NCI-H2171 treated with DMSO at 0.1 percent for 48 hours (cell line): ENCODE measurements around the gene CHMP4A.
"Not testable (repeated sequence)": the region's sequence is repeated elsewhere in the genome, so short reads cannot be mapped to it uniquely, and the experiment has no call there.

Source experiments
- DNase-seq: peaks from one replicate; lab custom pipeline; 2025; lab: John Stamatoyannopoulos, UW

CHMP4A gene

DNA sequence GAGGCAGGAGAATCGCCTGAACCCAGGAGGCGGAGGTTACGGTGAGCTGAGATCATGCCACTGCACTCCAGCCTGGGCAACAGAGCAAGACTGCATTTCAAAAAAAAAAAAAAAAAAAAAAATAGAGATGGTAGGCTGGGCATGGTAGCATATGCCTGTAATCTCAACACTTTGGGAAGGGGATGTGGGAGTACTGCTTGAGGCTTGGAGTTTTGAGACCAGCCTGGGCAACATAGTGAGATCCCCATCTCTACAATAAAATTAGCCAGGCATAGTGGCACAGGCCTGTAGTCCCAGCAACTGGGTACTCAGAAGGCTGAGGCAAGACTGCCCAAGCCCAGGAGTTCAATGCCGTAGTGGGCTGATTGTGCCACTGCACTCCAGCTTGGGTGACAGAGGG is 9.7 kb upstream of the CHMP4A start:
- DNase-seq = not testable (repeated sequence)

DNA sequence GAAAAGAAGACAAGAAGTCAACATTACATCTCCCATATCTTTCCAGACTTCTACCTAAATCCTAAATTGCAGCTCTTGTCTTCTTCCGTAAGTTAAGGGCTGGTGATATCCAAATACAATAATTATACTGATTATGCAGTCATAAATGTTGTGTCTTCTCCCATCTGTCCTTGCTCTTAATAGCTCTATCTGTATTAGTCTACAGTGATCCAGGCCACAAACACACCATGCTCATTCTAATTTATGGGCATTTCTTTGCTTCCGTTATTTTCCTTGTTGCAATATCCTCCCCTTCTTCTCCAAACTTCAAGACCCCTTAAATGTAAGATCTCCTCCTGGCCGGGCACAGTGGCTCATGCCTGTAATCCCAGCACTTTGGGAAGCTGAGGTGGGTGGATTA is 6.2 kb upstream of the CHMP4A start:
- no peak for DNase-seq

DNA sequence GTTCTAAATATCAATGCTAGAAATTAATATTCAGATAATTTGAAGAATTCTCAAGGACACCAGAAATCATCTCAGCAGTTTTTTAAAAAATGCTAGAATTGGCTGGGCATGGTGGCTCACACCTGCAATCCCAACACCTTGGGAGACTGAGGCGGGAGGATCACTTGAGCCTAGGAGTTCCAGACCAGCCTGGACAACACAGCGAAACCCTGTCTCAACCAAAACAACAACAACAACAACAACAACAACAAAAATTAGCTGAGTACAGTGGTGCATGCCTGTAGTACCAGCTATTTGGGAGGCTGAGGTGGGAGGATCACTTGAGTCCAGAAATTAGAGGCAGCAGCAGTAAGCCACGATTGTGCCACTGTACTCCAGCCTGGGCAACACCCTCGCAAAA is 5.8 kb upstream of the CHMP4A start:
- no peak for DNase-seq

DNA sequence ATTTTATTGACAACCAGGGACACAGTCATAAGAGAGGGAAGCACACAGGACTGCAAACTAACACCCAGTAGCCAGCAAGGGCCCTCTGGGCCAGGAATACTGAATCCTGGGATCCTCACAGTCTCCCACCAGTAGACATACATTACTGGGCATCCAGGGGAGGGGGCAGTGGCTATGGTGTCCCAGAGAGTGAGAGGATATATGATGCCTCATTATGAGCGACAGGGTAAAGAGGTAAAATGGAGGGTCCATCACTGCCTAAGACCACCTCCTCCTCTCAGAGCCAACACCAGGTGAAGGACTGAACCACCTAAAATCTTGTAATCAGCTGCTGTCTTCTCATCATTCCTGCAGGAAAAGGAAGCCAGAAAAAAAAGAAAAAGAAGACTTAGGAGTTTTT is 3.6 kb upstream of the CHMP4A start:
- DNase-seq = not testable (repeated sequence)

DNA sequence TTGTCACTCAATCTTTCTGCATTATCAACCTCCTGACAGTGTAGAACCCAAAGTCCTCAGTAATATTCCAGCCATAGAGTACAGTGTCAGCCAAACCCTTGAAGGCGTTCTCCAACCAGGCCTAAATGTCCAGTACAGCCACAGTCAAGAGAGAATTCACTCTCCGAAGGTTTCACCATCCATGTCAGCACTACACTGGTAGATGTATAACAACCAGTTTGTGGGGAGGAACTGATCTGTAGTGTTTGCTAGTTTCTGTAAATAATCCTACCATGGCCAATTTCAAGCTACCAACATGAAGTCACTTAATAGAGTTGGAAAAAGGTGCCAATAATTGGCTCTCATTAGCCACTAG is 3.0 kb upstream of the CHMP4A start:
- DNase-seq = no peak

DNA sequence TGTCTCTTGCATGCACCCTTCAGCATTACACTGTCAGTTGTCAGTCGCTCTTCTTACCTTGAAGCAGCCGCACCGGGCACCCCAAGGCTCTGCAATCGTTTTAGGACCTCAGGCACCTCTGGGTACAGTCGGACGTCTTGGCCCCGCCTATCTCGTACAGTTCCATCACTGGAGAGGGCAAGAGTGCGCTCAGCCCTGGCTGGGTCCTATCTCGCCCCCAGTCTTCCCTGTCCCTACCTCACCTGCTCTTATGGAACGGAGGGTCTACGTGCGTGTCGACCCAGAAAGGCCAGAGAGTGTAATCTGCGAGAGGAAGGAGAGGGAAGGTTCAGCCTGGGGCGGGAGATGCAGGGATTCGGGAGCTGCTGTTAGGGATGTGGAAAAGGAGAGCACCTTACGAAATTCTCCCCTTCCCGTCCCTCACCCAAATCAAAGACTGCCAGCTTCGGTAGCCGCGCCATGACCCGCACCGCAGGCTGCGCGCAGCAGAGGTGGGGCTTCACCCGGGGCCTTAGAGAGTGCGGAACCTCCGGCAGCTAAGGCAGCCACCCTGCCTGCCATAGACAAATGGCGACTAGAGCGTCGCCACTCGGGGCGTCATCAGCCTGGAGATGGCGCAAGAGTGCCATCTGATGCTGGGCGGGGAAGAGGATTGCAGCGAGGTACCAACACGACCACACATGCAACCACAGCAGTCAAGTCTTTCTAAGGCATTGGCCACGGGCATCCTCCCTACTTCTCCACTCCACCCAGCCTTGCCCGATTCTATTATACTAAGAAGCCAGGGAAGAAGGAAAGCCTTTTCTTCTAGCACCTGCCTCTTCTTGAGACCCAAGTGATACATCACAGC is 2.4 kb upstream of the CHMP4A start, which contains the start of gene MDP1:
MDP1 (minus strand) TSS at position 572 of the 850 bp plus-strand sequence; CDS start at position 461, 111 bp downstream.
- peak; percentile 93 for DNase-seq

DNA sequence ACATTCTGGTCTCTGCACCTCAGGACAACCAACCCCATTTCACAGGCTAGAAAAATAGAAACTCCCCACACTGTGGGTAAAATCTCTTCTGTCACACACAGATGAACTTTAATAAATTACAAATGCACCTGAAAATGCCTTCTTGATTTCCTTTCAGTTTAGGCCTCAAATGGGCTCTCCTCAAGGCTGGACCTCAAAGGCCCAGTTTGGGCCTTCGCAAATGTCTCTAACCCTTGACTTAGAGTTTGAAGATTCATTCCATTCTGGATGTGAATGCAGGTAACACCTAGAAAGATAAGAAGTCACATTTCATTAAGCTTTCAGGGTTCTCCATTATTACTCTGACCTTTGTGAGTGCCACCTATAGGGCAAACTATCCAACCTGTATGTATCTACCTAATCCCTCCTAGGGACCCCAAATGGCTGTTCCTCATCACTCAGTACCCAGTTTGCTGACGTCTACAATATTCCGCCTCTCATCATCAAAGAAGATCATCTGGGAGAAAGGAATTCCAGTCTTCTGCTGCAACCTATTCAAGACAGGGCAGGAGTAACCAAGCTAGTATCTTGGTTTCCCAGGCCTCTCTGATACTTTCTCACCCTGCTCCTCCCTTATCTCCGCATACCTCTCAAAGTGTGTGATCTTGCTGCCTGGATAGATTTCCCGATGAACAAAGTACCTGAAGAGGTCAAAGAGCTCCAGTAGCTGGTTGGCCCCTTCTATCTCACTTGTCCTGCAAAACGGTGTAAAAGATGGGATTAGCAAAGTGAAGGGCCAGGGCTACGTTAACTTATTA is 776 bp upstream of the CHMP4A start:
- no peak for DNase-seq

DNA sequence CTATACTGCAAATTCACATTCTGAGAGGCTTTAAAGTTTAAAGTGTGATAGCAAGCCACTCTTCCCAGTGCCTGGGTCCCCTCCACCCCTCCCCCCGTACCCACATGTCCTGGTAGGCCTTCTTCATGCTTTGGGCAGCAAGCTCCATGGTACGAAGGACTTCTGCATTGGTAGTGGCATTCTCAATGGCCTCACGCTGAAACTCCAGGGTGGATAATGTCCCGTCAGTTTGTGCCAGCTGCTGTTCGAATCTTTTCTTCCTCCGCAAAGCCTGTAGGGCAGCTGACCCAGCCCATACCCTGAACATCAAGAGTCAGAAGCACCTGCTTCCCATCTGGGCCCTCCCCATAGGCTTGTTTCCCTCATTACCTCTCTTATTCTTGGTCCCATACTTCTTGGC is 2.0 kb downstream of the CHMP4A start:
- no peak for DNase-seq

DNA sequence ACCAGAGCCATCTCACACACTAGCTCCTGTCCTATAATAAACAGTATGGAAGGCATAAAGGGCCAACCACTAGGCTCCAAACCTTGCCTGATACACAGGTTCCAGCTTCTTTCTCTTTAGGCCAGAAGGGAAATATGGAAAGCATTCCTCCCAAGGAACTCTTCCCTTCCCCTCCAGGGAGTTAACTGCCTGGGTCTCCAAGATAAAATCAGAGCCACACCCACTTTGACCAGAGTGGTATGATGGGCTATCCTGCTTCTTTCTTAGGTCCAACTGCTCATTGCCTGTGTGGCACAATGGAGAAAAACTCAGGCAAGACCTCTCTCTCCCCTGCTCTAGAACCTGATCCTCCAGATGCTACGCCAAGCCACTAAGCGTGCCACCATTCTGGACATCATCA is 5.7 kb downstream of the CHMP4A start:
- DNase-seq = no peak

DNA sequence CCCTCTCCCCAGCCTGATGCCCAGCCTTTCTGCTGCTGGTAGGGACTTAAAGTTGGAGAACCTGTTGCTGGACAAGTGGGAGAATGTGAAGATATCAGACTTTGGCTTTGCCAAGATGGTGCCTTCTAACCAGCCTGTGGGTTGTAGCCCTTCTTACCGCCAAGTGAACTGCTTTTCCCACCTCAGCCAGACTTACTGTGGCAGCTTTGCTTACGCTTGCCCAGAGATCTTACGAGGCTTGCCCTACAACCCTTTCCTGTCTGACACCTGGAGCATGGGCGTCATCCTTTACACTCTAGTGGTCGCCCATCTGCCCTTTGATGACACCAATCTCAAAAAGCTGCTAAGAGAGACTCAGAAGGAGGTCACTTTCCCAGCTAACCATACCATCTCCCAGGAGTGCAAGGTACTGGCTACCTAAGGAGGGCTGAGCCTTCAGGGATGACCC is 6.2 kb downstream of the CHMP4A start:
- DNase-seq = no peak

DNA sequence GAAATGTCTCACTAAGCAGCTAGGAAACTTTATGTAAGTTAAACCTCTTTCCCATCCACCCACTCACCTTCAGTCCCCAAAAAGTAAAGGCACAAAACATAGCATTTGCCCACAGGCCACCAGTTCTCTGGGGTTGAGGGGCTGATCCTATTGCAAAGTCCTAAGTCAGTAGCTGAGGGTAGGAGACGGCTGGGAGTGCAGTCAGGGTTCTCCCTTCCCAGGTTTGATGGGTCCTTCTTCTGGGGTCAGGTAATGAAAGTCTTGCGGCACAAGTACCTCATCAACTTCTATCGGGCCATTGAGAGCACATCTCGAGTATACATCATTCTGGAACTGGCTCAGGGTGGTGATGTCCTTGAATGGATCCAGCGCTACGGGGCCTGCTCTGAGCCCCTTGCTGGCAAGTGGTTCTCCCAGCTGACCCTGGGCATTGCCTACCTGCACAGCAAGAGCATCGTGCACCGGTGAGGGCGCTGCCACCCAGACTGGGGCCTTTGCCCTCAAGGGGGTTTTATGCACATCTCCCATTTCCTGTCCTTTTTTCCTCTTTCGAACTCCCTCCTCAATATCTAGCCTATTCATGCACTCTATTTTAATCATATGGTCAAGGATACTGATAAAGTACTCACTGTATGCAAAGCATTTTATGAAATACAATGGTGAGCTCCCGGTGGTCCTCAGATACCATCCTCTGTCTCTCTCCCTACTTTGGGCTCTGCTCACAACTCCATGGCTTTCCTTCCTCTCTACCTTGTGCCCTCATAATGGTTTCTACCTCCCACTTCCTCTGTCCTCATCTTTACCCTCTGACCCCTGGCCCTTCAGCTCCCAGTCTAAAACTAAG is 6.8 kb downstream of the CHMP4A start:
- no peak for DNase-seq

DNA sequence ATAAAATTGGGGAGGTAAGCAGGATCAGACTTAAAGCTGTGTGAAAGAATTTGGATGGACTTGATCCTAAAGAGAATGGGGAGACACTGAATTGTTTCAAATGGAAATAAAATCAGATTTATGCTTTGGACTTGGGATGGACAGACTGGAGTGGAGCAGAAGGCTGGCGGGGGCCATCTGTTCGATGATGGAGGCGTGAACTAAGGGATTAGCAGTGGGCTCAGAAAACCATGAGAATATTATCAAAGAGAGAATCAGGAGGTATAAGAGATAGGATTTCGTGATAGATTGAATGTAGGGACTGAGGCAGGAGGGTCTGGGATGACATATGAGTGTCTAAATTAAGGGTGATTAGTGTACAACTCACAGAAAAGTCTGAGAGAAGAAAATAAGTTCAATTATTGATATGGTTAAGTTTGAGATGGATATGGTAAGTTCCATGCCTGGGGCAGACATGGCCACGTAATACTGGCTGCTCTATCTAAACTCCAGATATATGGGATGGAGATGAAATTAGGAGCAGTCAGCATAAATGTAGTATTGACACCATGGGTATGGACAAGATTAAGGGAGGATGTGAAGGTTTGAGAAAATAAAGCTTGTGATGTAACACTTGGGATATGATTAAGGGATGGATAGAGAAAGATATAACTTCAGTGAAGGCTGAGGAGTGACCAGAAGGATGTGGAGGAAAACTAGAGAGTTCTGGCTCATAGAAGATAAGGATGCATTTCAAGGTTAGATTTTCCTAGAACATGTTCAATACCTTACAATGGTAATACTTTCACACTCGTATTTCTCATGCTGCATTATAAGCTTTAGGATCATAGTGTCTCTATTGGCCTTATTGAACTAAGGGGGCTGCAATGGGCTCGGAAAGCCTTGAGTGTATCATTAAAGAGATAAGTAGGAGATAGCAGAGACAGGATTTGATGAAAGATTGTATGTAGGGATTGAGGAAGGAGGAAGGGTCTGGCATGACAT is 8.8 kb downstream of the CHMP4A start:
- DNase-seq = no peak

DNA sequence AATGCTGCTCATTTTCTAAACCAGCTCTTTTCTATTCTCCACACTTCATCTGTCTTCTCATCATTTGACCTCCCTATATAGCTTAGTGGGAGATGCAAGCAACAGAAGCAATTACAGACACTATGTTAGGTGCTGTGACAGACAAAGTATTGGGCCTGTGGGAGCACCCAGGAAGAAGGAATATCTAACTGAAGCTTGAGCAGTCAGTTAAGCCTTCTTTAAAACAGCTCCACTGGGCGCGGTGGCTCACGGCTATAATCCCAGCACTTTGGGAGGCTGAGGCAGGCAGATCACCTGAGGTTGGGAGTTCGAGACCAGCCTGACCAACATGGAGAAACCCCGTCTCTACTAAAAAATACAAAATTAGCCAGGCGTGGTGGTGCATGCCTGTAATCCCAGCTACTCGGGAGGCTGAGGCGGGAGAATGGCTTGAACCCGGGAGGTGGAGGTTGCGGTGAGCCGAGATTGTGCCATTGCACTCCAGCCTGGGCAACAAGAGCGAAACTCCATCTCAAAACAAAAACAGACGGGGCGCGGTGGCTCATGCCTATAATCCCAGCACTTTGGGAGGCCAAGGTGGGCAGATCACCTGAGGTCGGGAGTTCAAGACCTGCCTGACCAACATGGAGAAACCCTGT is 9.9 kb downstream of the CHMP4A start:
- DNase-seq = not testable (repeated sequence)

DNA sequence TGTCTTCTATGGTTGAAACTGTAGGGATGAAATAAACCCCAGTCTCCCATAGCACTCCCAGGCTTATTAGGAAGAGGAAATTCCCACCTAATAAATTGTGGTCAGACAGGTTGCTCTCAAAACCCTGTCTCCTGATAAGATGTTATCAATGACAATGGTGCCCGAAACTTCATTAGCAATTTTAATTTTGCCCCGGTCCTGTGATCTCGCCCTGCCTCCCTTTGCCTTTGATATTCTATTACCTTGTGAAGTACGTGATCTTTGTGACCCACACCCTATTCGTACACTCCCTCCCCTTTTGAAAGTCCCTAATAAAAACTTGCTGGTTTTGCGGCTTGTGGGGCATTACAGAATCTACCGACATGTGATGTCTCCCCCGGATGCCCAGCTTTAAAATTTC is 10.8 kb downstream of the CHMP4A start:
- DNase-seq = not testable (repeated sequence)

DNA sequence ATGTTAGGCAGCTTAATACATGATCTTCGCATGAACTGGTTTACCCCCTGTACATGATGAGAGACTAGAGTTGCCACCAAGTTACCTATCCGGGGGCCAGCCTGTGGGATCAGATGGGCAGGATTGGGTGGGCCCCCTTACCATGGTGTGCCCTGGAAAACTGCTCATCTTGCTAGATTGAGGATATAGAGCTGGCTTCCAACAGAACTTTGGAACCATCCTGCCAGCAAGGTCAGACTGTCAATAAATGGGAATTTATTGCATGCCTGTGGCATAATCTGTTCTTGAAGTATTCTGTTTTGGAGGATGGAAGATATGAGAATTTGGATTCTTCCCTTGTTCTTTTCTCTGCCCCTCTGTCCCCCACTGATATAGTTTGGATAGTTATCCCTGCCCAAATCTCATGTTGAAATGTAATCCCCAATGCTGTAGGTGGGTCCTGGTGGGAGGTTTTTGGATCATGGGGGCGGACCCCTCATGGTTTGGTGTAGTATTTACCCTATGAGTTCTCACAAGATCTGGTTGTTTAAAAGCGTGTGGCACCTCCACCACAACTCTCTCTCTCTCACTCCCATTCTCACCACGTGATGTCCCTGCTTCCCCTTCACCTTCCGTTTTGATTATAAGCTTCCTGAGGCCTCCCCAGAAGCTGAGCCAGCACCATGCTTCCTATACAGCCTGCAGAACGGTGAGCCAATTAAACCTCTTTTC is 14.3 kb downstream of the CHMP4A start:
- DNase-seq = no peak

DNA sequence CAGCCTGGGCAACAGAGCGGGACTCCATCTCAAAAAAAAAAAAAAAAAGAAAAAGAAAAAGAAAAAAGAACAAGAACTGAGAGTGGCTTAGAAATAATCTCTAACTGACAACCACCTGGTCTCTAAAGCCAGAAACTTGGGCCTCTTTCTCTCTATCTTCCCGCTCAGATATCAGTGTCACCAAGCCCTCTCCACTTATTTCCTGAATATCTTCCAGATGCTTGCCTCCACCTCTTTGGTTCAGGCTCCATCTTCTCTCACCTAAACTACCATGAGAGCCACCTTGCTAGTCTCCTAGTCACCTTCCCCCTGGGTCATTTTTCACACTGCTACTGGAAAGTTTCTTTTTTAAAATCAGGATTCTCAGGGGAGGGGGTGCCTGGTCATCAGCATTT is 16.2 kb downstream of the CHMP4A start:
- DNase-seq = no peak

DNA sequence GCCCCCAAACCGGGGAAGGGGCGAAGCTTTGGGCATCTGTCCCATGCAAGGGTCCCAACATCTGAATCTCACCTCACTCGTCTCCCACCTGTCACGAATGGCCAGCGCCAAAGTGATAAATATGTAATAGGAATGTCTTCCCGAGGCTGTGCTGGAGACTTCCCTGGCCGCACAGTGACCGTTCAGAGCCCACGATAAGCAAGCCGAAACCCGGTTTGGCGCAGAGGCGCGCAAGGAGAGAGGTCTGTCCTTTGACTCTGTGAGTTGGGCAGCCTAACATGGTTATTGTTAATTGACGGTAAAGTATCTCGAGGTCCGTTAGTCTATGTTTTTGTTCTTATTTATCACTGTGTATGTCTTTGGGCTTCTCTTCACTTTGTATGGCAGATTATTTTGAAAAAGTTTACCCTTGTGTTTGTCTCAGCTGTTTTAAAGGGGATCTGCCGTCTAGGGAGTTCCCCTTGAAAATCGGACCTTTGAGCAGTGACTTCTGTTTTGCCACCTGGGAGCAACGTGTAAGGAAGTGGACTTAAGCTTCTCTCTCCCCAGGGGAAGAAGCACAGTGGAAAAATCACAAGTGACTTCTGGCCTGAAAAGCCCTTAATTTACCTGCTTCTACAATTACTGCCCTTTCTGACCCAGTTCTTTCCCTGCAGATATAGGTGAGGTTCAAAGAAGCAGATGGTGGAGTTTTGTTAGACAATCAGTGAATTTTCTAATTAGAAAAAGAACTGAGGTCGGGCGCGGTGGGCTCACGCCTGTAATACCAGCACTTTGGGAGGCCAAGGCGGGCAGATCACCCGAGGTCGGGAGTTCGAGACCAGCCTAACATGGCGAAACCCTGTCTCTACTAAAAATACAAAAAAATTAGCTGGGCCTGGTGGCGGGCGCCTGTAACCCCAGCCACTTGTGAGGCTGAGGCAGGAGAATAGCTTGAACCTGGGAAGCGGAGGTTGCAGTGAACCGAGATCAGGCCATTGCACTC is 16.9 kb downstream of the CHMP4A start:
- no peak for DNase-seq

DNA sequence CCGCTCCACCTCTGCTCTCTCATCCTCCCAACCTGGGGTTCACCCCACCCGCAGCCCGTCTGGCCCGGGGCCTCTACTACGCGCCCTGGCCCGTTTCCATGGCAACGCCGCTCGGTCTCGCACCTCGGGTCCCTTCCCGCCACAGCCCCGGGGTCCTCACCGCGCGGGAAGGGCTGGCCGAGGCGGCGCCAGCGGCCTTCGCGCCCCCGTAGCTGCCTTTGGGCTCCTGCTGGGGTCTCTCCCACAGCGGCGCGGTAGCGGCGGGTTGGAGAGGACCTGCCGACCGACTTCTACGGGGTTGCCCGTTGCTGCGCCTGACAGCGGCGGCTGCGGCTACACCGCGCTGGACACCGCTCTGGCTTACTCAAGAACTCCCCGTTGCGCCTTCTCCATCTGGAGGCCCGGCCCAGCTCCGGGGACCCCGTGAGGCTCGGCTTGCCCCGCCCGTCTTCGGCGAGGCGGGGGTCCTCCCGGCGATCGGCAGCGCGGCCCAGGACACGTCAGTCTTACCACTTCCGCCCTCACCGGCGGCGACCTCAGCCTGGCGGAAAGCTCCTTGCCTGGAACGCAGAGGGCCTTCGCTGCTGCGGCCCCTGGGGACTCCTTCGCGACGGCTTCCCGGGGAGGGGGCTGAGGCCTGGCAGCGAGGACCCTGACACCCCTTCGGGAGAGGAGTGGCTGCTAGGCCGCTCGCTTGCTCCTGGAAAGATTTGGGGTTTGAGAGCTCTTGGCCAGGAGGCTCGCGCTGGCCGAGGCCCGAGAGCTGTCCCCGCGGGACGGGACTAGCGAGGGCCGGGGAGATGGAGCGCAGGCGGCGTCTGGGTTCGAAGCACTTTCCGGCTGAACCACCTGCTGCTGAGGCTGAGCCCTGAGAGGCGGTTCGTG is 17.9 kb downstream of the CHMP4A start, which contains the start of gene TM9SF1:
TM9SF1 (minus strand) TSS at position 256 of the 885 bp plus-strand sequence. CDS start 422 bp downstream, outside the sequence.
- peak; percentile 92 for DNase-seq
